NK-92 (cell line): Measurements from ENCODE around the gene KIAA0513.

Experiments used
- DNase-seq: peaks from one replicate; lab custom pipeline; 2025; ENCODE audit not compliant: unreplicated experiment; lab: John Stamatoyannopoulos, UW

KIAA0513 gene

GRCh38 chr16:85066346-85066885 is 38.8 kb downstream of the KIAA0513 start:
- DNase-seq = no peak

GRCh38 chr16:85067024-85067423 is 39.4 kb downstream of the KIAA0513 start:
- no peak for DNase-seq

DNA sequence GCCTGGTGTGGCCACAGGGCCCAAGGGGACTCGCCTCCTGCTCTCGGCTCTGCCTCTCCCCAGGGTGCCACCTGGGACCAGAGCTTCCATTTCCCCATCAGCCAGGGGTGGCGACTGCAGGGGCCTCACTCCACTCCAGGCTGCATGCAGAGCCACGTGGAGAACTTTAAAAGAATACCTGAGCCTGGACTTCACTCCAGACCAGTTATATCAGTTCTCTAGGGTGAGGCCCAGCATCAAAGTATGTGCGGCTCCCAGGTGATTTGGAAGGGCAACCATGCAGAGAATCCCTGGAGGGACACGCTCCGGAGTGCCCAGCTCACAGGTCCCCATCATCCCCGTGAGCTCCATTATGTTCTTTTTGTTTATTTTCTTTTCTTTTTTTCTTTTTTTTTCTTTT is 39.8 kb downstream of the KIAA0513 start:
- DNase-seq = no peak

- no peak for DNase-seq
These were observed 41.2 kb downstream of the KIAA0513 start for GRCh38 chr16:85068746-85069145.

GRCh38 chr16:85069171-85069570 is 41.6 kb downstream of the KIAA0513 start:
- DNase-seq = no peak

- DNase-seq = no peak
These were observed 44.7 kb downstream of the KIAA0513 start for GRCh38 chr16:85072076-85072860.

DNA sequence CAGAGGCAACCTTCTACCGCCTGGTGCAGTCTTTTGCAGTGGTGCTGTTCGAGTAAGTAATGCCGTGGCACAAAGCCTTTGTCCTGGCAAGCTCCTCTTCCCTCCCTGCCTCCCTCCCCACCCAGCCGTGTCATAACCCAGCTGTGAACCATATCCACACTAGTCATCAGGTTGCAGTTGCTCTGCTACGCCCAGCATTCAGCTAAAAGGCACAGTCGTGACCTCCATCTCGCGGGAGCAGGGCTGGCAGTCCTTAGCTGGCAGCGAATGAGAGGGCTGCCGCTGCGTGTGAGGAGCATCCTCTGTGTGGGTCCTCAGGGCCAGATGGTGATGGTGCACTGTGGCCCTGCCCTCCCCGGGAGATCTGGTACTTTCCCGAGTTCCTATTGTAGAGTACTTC is 45.4 kb downstream of the KIAA0513 start:
- no peak for DNase-seq

- no peak for DNase-seq
These were observed 46.8 kb downstream of the KIAA0513 start for GRCh38 chr16:85074225-85074914.

- DNase-seq = no peak
These were observed 47.8 kb downstream of the KIAA0513 start for GRCh38 chr16:85075236-85075924.

GRCh38 chr16:85077039-85077438 is 49.4 kb downstream of the KIAA0513 start:
- no peak for DNase-seq

DNA sequence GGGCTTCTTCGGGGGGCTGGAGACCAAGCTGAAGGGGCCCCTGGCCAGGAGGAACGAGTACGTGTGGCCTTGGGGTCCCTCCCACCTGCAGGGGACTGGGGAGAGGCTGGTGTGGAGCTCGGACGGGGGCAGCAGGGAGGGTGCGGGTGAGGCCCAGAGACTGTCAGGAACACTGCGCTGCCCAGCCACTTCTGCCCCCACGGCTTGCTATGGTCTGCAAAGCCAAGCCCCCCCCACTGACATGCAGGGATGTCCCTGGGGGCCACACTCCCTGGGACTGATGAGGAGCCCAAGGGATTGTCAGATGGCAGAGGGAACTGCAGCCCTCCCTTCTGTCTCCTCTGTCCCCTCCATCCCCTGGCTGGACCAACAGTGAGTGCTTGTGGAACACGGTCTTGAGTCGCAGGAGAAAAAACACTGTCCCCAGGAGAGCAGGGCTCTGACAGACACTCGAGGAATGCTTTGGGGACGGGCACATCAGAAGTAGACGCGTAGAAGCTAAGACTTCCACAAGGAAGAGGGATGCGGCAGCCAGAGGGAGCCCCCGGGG is 50.1 kb downstream of the KIAA0513 start:
- no peak for DNase-seq

GRCh38 chr16:85078226-85078625 is 50.6 kb downstream of the KIAA0513 start:
- DNase-seq = no peak

GRCh38 chr16:85078952-85079351 is 51.4 kb downstream of the KIAA0513 start:
- no peak for DNase-seq

GRCh38 chr16:85079785-85080570 is 52.4 kb downstream of the KIAA0513 start:
- no peak for DNase-seq

- no peak for DNase-seq
These were observed 53.4 kb downstream of the KIAA0513 start for GRCh38 chr16:85081038-85081437.

GRCh38 chr16:85081765-85082164 is 54.2 kb downstream of the KIAA0513 start:
- no peak for DNase-seq

DNA sequence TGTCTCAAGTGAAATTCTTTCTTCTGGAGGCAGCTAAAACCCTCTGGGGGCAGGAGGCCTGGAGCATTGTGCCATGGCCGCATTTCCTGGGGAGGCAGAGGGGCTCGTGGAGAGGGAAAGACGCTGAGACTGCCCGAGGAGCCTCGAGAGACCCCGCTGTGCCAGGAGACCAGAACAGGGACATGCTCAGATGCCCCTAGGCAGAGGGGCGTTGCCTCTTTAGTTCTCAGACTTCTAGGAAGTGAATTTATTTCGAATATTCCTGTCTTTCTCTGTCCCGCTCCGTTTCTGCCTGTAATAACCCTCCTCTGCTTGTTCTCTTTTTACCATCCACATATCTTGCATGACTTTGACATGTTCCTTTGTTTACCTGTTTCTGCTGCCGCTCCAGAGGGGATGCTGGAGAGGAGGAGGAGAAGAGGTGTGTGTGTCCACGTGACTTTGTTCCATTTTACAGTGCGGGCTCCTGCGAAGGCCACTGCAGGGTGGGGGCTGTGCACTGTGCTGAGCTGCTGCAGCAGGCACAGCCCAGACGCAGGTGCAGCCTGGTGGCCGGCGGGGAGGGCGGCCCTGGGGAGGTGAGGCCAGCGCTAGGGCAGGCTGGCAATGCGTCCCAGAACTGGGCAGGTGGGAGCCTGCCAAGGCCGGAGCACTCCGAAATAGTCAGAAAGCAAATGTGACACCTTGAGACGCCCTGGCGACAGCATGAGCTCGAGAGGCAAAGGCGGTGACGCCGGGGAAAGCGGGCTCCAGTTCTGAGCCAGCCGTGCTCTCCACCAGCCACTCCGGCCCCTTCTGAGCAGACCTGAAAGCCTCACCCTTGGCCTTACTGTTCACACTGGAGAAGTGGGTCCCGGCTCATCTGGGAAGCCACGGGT is 54.8 kb downstream of the KIAA0513 start:
- no peak for DNase-seq

DNA sequence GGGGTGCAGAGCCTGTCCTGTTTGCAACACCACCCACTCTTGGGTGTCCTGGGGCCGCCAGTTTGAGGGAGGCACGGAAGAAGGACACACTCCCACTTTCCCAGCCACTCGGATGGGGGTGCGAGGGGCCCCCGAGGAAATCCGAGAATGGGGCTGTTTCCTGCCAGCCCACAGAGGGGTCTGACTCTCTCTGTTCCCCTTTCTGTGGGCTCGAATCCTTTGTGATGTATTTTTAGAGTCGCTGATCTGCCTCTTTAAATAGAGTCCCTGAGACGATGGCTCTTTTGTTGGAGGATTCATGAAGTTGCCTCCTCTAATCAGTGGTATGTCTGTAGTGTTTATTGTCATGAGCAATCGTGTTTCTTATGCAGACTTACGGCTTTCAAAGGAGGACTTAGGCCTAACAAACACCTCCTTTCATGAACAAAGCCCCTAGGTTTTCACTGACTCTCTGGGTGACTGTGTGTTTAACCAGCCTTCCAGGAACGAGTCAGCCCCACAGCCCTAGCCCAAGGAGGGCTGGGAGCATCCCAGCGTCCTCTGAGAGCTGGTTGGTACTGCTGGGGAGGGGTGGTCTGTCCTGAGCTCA is 55.5 kb downstream of the KIAA0513 start:
- no peak for DNase-seq

GRCh38 chr16:85084841-85085510 is 57.4 kb downstream of the KIAA0513 start:
- DNase-seq = no peak
